Measurements from ENCODE around the gene GRB2. TPM values are rescaled to one million over a fixed set of nuclear protein-coding genes. Genes with fewer than 3 reads are reported as not detected.
A peak's percentile ranks its signal among the peaks of the same experiment; 100 is the strongest.

The GRB2 gene
- total and polyA plus RNA-seq, 2 experiments from 2014 or later, result 65.0 to 96.6 TPM

- Histone ChIP-seq H3K4me2 (ENCODE audit: unreplicated experiment) (peak overlapping the region; percentile 14), H3K79me2 (ENCODE audit: insufficient read depth) (no peaks in the 10 kb centered on the region), H3F3A (ENCODE audit: insufficient read depth) (peaks cover 13% of the 10 kb centered on the region), H4K20me1 (ENCODE audit: insufficient read depth) (no peaks in the 10 kb centered on the region), H3K9ac (no peak overlapping the region), H3K9me3 (ENCODE audit: low read depth) (no peaks in the 10 kb centered on the region), H3K27ac (peak overlapping the region; percentile 39), H3K4me1 (ENCODE audit: insufficient read depth) (peaks cover 40% of the 10 kb centered on the region), H2AFZ (no peak overlapping the region), H3K4me3 (no peak overlapping the region), H3K36me3 (ENCODE audit: low read depth) (no peaks in the 10 kb centered on the region), H3K9me2 (ENCODE audit: insufficient read depth) (no peaks in the 10 kb centered on the region), H3K27me3 (replicated peaks; ENCODE audit: insufficient read depth) (no peaks in the 10 kb centered on the region)
- WGBS, 2 experiments (ENCODE audit: low coverage in 1 of 2, low lambda C conversion rate in 2 of 2, missing lambda C conversion rate in 2 of 2), result 48% methylated on average over 7 of the region's 7 CpGs
- TF ChIP-seq EZH2 (IDR thresholded peaks at IDR 0.05; ENCODE audit: insufficient read depth, poor library complexity, severe bottlenecking) (no peak), EZH2phosphoT487 (IDR thresholded peaks at IDR 0.05; ENCODE audit: insufficient read depth, low read depth) (no peak)
- in situ Hi-C loops (cut with MboI), result no loop called here
- DNase-seq, result peak; percentile 88
These were observed 131.3 kb downstream of the GRB2 start for GRCh38 chr17:75273977-75274708.

GRCh38 chr17:75272848-75273184, 132.7 kb downstream of the GRB2 start:
- peaks cover 13% of the 10 kb centered on the region for H3F3A ChIP-seq (ENCODE audit: insufficient read depth)
- peak overlapping the region; percentile 45 for H3K27ac ChIP-seq
- H3K9me2 ChIP-seq (ENCODE audit: insufficient read depth), result no peaks in the 10 kb centered on the region
- DNase-seq, result no peak
- no peaks in the 10 kb centered on the region for H3K9me3 ChIP-seq (ENCODE audit: low read depth)
- peaks cover 34% of the 10 kb centered on the region for H3K4me1 ChIP-seq (ENCODE audit: insufficient read depth)
- in situ Hi-C loops (cut with MboI), result no loop called here
- 42 to 55% methylated on average over 3 of the region's 3 CpGs for WGBS, 2 experiments (ENCODE audit: low coverage in 1 of 2, low lambda C conversion rate in 2 of 2, missing lambda C conversion rate in 2 of 2)
- H4K20me1 ChIP-seq (ENCODE audit: insufficient read depth), result no peaks in the 10 kb centered on the region
- no peak for TF ChIP-seq EZH2 (IDR thresholded peaks at IDR 0.05; ENCODE audit: insufficient read depth, poor library complexity, severe bottlenecking)
- no peak for TF ChIP-seq EZH2phosphoT487 (IDR thresholded peaks at IDR 0.05; ENCODE audit: insufficient read depth, low read depth)
- no peak overlapping the region for H3K9ac ChIP-seq
- H3K79me2 ChIP-seq (ENCODE audit: insufficient read depth), result no peaks in the 10 kb centered on the region
- H3K4me3 ChIP-seq, result no peak overlapping the region
- H3K4me2 ChIP-seq (ENCODE audit: unreplicated experiment), result peak overlapping the region; percentile 7
- no peaks in the 10 kb centered on the region for H3K27me3 ChIP-seq (replicated peaks; ENCODE audit: insufficient read depth)
- no peak overlapping the region for H2AFZ ChIP-seq
- H3K36me3 ChIP-seq (ENCODE audit: low read depth), result no peaks in the 10 kb centered on the region

GRCh38 chr17:75271955-75272847, 133.3 kb downstream of the GRB2 start:
- Histone ChIP-seq H4K20me1 (ENCODE audit: insufficient read depth) (no peaks in the 10 kb centered on the region), H3K4me3 (peak overlapping the region; percentile 93), H3K4me1 (ENCODE audit: insufficient read depth) (peaks cover 29% of the 10 kb centered on the region), H3K79me2 (ENCODE audit: insufficient read depth) (no peaks in the 10 kb centered on the region), H3K27me3 (replicated peaks; ENCODE audit: insufficient read depth) (no peaks in the 10 kb centered on the region), H3K9me2 (ENCODE audit: insufficient read depth) (no peaks in the 10 kb centered on the region), H2AFZ (peak overlapping the region; percentile 88), H3K36me3 (ENCODE audit: low read depth) (no peaks in the 10 kb centered on the region), H3K4me2 (ENCODE audit: unreplicated experiment) (peak overlapping the region; percentile 51), H3K27ac (peak overlapping the region; percentile 45), H3K9ac (peak overlapping the region; percentile 75; the same call in 1 of the 2 replicates), H3F3A (ENCODE audit: insufficient read depth) (peaks cover 13% of the 10 kb centered on the region), H3K9me3 (ENCODE audit: low read depth) (no peaks in the 10 kb centered on the region)
- peak; percentile 89 for DNase-seq
- in situ Hi-C loops (cut with MboI), result no loop called here
- WGBS, 2 experiments (ENCODE audit: low coverage in 1 of 2, low lambda C conversion rate in 2 of 2, missing lambda C conversion rate in 2 of 2), result 37 to 41% methylated on average over 24 of the region's 24 CpGs
- TF ChIP-seq EZH2phosphoT487 (IDR thresholded peaks at IDR 0.05; ENCODE audit: insufficient read depth, low read depth) (no peak), EZH2 (IDR thresholded peaks at IDR 0.05; ENCODE audit: insufficient read depth, poor library complexity, severe bottlenecking) (no peak)

- H3K4me3 ChIP-seq, result peak overlapping the region; percentile 93
- no peaks in the 10 kb centered on the region for H4K20me1 ChIP-seq (ENCODE audit: insufficient read depth)
- H3K36me3 ChIP-seq (ENCODE audit: low read depth), result peaks cover 1% of the 10 kb centered on the region; the same call in 1 of the 2 replicates
- H3K9me2 ChIP-seq (ENCODE audit: insufficient read depth), result no peaks in the 10 kb centered on the region
- TF ChIP-seq EZH2phosphoT487 (IDR thresholded peaks at IDR 0.05; ENCODE audit: insufficient read depth, low read depth) (no peak), EZH2 (IDR thresholded peaks at IDR 0.05; ENCODE audit: insufficient read depth, poor library complexity, severe bottlenecking) (no peak)
- no peaks in the 10 kb centered on the region for H3K9me3 ChIP-seq (ENCODE audit: low read depth)
- peak; percentile 92 for DNase-seq
- H3F3A ChIP-seq (ENCODE audit: insufficient read depth), result peaks cover 13% of the 10 kb centered on the region
- H2AFZ ChIP-seq, result peak overlapping the region; percentile 88
- 1% methylated on average over 42 to 71 of the region's 74 CpGs for WGBS, 2 experiments (ENCODE audit: low coverage in 1 of 2, low lambda C conversion rate in 2 of 2, missing lambda C conversion rate in 2 of 2)
- no peaks in the 10 kb centered on the region for H3K27me3 ChIP-seq (replicated peaks; ENCODE audit: insufficient read depth)
- H3K4me1 ChIP-seq (ENCODE audit: insufficient read depth), result peaks cover 27% of the 10 kb centered on the region
- H3K79me2 ChIP-seq (ENCODE audit: insufficient read depth), result no peaks in the 10 kb centered on the region
- in situ Hi-C loops (cut with MboI), result no loop called here
- peak overlapping the region; percentile 51 for H3K4me2 ChIP-seq (ENCODE audit: unreplicated experiment)
- no peak overlapping the region for H3K27ac ChIP-seq
- peak overlapping the region; percentile 75 for H3K9ac ChIP-seq
These were observed 134.1 kb downstream of the GRB2 start for GRCh38 chr17:75271233-75271954.

Data from GM23248 (cell line).